HG03175 (cell line): ENCODE results near the gene WDFY1.
"Not testable (repeated sequence)": the region's sequence is repeated elsewhere in the genome, so short reads cannot be mapped to it uniquely, and the experiment has no call there.

Experiments used
- ATAC-seq: cut with Tn5 transposase; IDR thresholded peaks from one replicate; pipeline ENCODE4 v1.9.1; 2021; ENCODE audit warnings: mild to moderate bottlenecking, moderate library complexity; ENCODE audit not compliant: unreplicated experiment

WDFY1 gene

GRCh38 chr2:223959688-223960087 is 14.6 kb upstream of the WDFY1 start:
- ATAC-seq: no peak

DNA sequence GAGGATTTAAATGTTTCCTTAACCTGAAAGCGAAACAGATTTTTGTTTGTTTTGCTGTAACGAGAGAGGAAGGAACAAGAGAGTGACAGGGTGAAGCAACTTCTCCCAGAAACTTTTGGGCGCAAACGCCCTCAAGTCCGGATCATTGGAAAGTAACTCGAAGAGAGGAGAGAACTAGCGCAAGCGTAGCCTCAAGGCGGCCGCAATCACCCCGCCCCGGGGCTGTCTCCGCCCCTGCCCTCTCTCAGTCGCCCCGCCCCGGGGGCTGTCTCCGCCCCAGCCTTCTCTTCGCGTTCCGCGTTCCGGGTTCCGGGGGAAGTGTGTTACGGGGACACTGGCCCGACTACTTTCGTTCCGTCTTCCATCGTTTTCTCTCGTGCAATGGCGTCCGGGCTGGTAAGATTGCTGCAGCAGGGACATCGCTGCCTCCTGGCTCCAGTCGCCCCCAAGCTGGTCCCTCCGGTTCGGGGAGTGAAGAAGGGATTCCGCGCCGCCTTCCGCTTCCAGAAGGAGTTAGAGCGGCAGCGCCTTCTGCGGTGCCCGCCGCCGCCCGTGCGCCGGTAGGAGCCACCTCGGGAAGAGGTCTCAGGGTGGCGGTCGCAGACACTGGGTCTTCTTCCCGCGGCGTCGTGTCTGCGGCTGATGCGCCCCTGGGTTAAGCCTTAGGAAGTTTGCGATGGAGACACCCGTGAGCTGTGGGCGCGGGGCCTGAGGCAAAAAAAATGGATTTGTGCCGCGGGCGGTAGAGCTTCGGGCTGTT is 12.1 kb upstream of the WDFY1 start, which contains the start of gene MRPL44:
Gene MRPL44 (plus strand): TSS at position 372 of the 760 bp plus-strand sequence. CDS start 10 bp downstream, at position 382.
- ATAC-seq: peak; percentile 95

DNA sequence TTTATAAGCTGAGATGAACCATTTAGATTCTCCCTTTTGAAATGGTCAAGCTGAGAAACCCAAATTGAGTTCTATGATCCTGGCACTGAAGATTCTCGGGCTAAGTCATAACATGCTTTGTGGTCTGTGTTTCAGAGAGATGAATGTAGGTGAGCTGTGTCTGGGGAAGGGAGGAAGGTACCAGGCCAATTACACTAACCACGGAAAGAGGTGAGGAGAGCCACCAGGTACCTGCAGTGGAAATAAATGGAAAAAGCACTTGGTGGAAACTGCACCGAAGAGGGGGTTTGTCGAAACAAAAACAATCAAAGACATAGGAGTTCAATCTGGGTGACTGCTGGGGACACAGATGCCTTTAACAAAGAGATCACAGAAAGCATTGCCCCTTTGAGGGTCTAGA is 11.2 kb upstream of the WDFY1 start:
- no peak for ATAC-seq

DNA sequence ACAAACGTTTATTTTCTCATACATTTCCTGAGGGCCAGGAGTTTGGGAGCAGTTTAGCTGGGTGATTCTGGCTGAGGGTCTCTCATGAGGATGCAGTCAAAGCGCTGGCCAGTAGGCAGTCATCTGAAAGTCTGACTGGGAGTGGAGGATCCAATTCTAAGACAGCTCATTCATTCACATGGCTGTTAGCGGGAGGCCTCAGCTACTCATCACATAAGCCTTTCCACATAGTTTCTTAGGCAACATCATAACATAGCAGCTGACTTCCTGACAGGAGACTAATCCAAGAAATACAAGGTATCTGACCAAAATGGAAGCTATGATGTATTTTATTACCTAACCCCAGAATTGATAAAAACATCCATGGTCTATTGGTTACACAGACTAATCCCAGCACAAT is 9.3 kb upstream of the WDFY1 start:
- no peak for ATAC-seq

DNA sequence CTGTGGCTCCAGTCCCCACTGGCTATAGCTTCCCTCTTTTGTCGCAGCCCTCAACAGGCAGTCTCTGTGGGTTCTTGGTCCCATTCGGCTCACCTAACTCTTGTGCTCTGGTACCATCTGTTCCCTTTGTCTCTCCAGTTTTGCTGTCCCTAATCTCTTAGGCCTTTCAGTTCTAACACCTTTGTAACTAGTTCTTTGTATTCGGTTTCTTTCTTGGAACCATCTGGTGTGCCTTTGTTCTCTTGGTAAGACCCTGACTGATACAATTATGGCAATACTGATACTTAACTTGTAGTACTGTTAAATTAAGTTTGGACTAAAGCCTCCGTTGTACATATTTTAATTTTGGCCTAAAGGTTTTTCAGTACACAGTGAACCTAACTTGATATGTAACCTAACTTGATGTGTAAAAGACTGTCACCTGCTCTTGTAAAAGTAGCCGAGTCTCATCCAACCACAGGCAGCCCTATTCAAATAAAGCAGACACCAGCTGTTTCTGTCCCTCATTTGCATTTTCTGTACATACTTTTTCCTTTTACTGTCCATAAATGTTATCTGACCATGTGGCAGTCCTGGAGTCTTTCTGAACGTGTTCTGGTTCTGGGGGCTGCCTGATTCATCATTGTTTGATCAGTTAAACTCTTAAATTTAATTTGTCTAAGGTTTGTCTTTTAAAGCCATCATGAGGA is 7.3 kb upstream of the WDFY1 start:
- ATAC-seq: peak; percentile 59

GRCh38 chr2:223950448-223951347 is 5.6 kb upstream of the WDFY1 start:
- no peak for ATAC-seq

DNA sequence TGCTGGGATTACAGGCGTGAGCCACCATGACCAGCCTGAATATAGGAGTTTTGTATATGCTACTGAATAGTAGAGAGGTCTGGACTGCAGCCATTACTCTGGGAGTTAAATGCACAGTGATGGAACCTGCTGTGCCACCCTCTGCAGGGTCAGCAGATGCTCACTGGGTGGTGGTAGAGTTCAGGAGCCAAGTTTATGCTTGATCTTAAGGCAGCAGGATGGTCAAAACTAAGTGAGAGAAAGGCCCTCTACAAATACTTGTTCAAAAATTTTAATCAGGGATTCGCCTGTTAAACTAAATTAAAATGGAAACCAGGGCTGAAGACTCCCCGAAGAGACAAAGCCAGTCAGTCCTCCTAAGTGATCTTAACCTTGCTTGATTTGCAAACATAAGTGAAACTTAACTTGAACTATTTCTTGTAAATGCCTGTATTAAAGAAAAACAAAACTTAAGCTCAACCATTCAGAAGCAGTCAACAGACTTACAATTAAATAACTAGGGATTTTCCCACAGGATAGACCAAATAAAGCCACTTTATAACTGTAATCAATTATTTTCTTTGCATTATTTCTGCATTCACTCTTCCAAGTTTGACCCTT is 4.2 kb upstream of the WDFY1 start:
- peak; percentile 11 for ATAC-seq

- ATAC-seq: no peak
Measured at GRCh38 chr2:223947711-223948205, 2.6 kb upstream of the WDFY1 start.

DNA sequence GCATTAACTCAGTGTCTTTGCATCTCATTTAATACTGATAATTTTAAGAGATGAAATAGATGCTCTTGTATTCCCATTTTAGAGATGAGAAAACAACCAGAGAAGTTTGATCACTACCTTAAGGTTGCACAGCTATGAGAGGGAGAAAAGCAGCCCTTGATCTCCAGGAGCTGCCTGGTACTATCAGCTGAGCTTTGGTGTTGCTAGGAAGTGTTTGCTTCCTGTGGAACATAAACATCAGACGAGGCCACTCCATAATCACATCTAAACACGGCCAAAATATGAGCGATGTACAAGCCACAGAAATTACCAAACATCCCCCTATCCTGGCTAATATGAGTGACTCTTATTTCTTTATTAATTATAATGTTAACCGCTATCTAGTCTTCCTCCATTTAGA is 620 bp upstream of the WDFY1 start:
- no peak for ATAC-seq

GRCh38 chr2:223944166-223944702 is 901 bp downstream of the WDFY1 start:
- no peak for ATAC-seq

DNA sequence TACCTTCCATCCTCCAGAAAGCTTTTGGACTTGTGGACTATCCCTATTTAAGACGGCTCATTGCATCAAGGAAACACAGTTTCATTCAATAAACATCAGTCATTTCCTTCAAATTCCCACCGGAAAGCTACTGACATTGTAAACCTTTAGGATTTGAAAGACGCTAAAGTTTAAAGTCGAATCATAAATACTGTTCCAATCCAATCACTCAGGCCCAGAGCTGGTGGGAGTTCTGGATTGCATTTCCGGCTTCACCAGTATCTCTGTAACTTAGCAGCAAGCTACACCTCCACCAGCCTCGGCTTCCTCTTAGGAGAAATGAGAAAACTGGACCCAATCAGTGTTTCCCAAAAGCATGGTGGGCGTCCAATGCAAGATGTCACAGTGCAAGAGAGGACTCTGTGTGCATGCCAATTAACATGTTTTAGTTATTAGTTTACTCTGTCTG is 1.6 kb downstream of the WDFY1 start:
- ATAC-seq: no peak

DNA sequence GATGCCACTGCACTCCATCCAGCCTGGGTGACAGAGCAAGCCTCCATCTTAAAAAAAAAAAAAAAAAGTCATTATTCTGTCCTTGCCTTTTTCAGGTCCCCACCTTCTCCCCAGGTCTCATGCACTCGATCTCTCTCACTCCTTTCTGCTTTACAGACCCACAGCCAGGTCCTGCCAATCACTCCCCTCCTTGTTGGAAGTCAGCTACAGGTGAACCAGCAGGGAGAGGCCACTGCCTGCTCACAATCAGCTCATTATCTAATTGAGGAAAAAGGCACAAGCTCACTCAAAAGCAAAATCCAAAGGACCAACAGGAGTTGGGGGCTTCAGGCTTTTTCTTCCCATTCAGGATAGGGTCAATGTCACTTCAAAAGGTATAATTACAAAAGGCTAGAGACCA is 2.0 kb downstream of the WDFY1 start:
- no peak for ATAC-seq

DNA sequence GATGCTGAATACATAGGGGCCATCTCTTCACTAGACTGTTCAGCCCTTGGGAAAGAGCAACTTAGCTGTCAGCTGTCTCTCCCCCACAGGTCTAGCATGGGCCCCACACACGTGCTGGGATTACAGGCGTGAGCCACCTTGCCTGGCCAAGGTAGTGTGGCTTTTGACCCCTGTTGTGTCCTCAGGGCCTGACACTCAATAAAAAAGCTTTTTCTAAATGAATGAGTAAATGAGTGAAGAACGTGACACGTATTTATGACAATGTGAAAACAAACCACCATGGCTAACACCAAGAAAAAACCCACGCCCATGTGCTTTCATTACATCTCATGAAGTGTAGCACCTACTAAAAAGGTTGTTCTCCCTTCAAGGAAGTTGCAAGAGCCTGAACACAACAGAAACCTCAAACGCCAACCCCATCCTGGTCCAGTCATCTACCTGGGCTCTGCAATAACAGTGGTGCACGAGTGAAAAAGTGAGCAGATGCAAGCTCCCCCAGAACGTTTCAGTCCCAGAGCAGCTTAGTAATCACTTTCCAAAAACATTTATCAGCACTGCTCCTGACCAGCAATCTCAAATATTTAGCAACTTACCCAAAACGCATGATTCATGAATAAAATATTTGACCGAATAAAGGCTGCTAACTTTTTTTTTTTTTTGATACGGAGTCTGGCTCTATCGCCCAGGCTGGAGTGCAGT is 3.4 kb downstream of the WDFY1 start:
- ATAC-seq: peak; percentile 46

DNA sequence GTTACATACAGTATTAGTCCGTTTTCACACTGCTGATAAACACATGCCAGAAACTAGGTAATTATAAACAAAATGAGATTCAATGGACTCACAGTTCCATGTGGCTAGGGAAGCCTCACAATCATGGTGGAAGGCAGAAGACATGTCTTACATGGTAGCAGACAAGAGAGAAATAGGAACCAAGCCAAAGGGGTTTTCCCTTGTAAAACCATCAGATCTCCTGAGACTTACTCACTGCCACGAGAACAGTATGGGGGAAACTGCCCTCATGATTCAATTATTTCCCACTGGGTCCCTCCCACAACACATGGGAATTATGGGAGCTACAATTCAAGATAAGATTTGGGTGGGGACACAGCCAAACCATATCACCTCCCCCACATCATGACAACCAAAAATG is 5.7 kb downstream of the WDFY1 start:
- not testable (repeated sequence) for ATAC-seq

DNA sequence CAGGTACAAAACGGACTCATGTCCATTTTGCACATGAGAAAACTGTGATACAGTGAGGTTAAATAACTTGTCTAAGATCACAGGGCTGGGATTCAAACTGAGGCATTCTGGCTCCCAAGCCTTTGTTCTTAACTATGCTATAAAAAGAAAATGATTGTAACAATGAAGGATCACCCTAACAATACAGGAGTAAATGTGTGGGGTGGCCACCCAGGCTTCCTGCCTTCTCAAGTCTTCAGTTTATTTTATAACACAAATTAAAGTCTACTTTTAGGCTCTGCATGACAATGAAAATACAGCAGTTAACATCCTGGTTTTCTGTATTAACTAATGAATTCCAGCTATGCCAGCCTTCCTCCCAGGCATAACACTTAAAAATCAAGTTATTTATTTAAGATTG is 7.6 kb downstream of the WDFY1 start:
- no peak for ATAC-seq

DNA sequence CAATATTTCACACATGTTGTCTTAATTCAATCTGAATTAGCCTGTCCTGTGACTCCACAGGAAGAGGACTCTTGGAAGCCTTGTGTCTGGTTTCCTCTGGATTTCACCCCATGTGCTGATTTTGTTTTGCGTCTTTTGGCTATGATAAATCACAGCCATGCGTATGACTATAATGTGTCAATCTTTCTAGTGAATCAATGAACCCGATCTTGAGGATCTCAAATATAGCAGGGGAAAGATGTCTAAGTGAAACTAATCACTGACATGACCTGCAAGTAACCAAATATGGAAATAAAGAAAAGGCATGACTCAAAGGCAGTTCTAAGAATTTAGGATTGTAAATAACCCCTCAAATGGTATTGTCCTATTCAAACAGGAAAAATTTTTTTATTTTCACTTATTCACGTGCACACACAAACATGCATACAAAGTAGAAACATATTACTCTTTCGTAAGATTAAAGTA is 8.2 kb downstream of the WDFY1 start:
- no peak for ATAC-seq

DNA sequence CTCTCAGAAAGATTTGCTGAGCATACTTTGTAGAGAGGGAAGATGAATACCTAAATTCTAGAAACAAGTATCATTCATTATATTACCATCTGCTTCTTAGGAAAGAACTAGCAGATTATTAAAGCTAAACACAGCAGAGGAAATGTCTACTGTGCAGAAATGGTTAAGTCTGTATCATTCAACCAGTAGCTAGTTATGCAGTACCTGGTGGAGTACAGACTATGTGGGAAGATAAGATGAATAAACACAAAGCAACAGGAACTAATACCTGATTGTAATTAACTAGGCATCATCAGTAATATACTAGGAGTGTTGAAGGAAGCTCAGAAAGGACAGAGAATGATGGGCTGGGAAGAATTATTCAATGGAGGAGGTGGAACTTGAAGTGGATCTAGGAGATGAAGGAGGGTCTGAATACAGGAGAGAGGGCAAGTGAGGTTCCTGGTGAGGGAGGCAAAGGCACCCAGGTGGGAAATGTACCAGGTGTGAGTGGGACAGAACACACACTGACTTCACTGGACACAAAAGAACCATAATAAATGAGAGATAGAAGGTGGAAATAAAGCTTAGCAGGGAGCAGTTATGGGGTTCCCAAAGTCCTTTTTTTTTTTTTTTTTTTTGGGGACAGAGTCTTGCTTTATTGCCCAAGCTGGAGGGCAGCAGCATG is 9.5 kb downstream of the WDFY1 start:
- ATAC-seq: no peak

GRCh38 chr2:223934870-223935269 is 10.3 kb downstream of the WDFY1 start:
- ATAC-seq: no peak
